ENCODE measurements around the gene MT1E.
A peak's percentile ranks its signal among the peaks of the same experiment; 100 is the strongest.

The MT1E gene

GRCh38 chr16:56591377-56592060 lies 34.1 kb upstream of the MT1E start:
- Histone ChIP-seq H3K27me3 (replicated peaks; ENCODE audit: control insufficient read depth, insufficient read depth, low read length, poor library complexity, severe bottlenecking) (peaks cover 16% of the 10 kb centered on the region), H3K4me1 (ENCODE audit: control insufficient read depth, insufficient read depth, low read length, poor library complexity, severe bottlenecking) (peaks cover 9% of the 10 kb centered on the region), H3K27ac (ENCODE audit: insufficient read depth, low read length, poor library complexity, severe bottlenecking) (no peak overlapping the region), H3K9me3 (ENCODE audit: control insufficient read depth, low read length) (no peaks in the 10 kb centered on the region), H3K36me3 (ENCODE audit: control insufficient read depth, insufficient read depth, low read length) (no peaks in the 10 kb centered on the region), H3K4me3 (ENCODE audit: insufficient read depth, low read depth, low read length, poor library complexity, severe bottlenecking) (no peak overlapping the region)
- no peak for DNase-seq

- H3K4me3 ChIP-seq (ENCODE audit: insufficient read depth, low read depth, low read length, poor library complexity, severe bottlenecking), result no peak overlapping the region
- peaks cover 16% of the 10 kb centered on the region for H3K27me3 ChIP-seq (replicated peaks; ENCODE audit: control insufficient read depth, insufficient read depth, low read length, poor library complexity, severe bottlenecking)
- DNase-seq, result no peak
- no peaks in the 10 kb centered on the region for H3K36me3 ChIP-seq (ENCODE audit: control insufficient read depth, insufficient read depth, low read length)
- peaks cover 9% of the 10 kb centered on the region for H3K4me1 ChIP-seq (ENCODE audit: control insufficient read depth, insufficient read depth, low read length, poor library complexity, severe bottlenecking)
- no peaks in the 10 kb centered on the region for H3K9me3 ChIP-seq (ENCODE audit: control insufficient read depth, low read length)
- no peak overlapping the region for H3K27ac ChIP-seq (ENCODE audit: insufficient read depth, low read length, poor library complexity, severe bottlenecking)
Observed at GRCh38 chr16:56593573-56594291, 31.8 kb upstream of the MT1E start.

- Histone ChIP-seq H3K36me3 (ENCODE audit: control insufficient read depth, insufficient read depth, low read length) (no peaks in the 10 kb centered on the region), H3K27ac (ENCODE audit: insufficient read depth, low read length, poor library complexity, severe bottlenecking) (no peak overlapping the region), H3K4me1 (ENCODE audit: control insufficient read depth, insufficient read depth, low read length, poor library complexity, severe bottlenecking) (peaks cover 9% of the 10 kb centered on the region), H3K4me3 (ENCODE audit: insufficient read depth, low read depth, low read length, poor library complexity, severe bottlenecking) (no peak overlapping the region), H3K9me3 (ENCODE audit: control insufficient read depth, low read length) (no peaks in the 10 kb centered on the region), H3K27me3 (replicated peaks; ENCODE audit: control insufficient read depth, insufficient read depth, low read length, poor library complexity, severe bottlenecking) (peaks cover 16% of the 10 kb centered on the region)
- no peak for DNase-seq
Observed at GRCh38 chr16:56594292-56594619, 31.3 kb upstream of the MT1E start.

DNA sequence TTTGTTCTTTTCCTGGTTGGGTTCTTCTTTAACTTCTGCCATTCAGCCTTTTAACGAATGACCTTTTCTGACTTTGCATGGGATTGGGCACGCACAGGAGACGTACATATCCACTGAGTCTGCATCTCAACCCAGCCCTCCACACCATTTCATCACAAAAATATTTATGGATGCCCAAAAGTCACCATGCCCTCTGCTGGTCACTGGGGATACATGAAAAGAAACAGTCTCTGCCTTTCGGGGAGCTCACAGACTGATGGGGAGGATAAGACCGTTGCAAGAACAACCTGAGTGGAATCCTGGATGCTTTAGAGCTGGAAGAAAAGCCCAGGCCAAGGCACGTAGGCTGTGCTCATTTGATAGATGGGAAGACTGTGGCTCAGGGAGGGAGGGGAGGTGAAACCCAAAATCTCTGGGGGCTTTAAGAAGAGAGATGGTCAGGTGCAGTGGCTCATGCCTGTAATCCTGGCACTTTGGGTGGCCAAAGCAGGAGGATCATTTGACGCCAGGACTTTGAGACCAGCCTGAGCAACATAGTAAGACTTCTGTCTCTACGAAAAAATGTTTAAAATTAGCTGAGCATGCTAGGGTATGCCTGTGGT lies 25.1 kb upstream of the MT1E start:
- Histone ChIP-seq H3K27me3 (replicated peaks; ENCODE audit: control insufficient read depth, insufficient read depth, low read length, poor library complexity, severe bottlenecking) (peaks cover 3% of the 10 kb centered on the region), H3K4me3 (ENCODE audit: insufficient read depth, low read depth, low read length, poor library complexity, severe bottlenecking) (no peak overlapping the region), H3K36me3 (ENCODE audit: control insufficient read depth, insufficient read depth, low read length) (no peaks in the 10 kb centered on the region), H3K4me1 (ENCODE audit: control insufficient read depth, insufficient read depth, low read length, poor library complexity, severe bottlenecking) (no peaks in the 10 kb centered on the region), H3K27ac (ENCODE audit: insufficient read depth, low read length, poor library complexity, severe bottlenecking) (no peak overlapping the region), H3K9me3 (ENCODE audit: control insufficient read depth, low read length) (no peaks in the 10 kb centered on the region)
- no peak for DNase-seq

DNA sequence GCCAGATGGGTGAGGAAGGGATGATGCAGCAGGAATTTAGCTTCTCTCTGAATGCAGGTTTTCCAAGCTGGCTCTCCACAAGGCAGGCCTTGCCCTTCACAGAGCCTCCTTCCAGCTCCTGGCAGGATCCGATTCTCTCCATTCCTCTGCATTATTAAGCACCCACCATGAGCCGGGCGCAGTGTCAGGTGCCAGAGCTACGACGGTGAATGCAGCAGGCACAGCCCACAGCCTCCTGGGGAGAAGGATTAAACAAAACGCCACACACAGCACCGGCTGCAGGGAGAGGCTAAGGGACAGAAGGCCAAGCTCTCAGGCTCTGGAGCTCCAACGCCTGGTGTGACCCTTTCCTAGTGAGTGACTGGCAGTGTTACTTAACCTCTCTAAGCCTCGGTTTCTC lies 24.3 kb upstream of the MT1E start:
- Histone ChIP-seq H3K4me3 (ENCODE audit: insufficient read depth, low read depth, low read length, poor library complexity, severe bottlenecking) (no peak overlapping the region), H3K9me3 (ENCODE audit: control insufficient read depth, low read length) (no peaks in the 10 kb centered on the region), H3K27ac (ENCODE audit: insufficient read depth, low read length, poor library complexity, severe bottlenecking) (no peak overlapping the region), H3K4me1 (ENCODE audit: control insufficient read depth, insufficient read depth, low read length, poor library complexity, severe bottlenecking) (no peaks in the 10 kb centered on the region), H3K27me3 (replicated peaks; ENCODE audit: control insufficient read depth, insufficient read depth, low read length, poor library complexity, severe bottlenecking) (peaks cover 3% of the 10 kb centered on the region), H3K36me3 (ENCODE audit: control insufficient read depth, insufficient read depth, low read length) (no peaks in the 10 kb centered on the region)
- no peak for DNase-seq

DNA sequence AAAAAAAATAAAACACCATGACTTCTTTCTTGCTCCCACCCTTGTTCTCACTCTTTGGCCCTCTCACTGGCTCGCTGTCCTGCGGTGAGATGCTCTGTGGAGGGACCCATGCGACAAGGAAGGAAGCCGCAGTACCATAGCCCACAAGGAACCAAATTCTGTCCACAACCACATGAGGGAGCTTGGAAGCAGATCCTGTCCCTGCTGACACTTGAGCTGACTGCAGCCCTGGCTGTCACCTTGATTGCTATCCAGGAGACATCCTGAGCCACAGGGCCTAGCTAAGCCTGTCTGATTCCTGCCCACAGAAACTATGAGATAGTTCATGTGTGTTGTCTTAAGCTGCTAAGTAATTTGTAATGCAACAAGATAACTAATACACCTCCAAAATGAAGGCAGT lies 22.0 kb upstream of the MT1E start:
- Histone ChIP-seq H3K4me1 (ENCODE audit: control insufficient read depth, insufficient read depth, low read length, poor library complexity, severe bottlenecking) (peaks cover 17% of the 10 kb centered on the region), H3K27me3 (replicated peaks; ENCODE audit: control insufficient read depth, insufficient read depth, low read length, poor library complexity, severe bottlenecking) (peaks cover 3% of the 10 kb centered on the region), H3K9me3 (ENCODE audit: control insufficient read depth, low read length) (no peaks in the 10 kb centered on the region), H3K36me3 (ENCODE audit: control insufficient read depth, insufficient read depth, low read length) (no peaks in the 10 kb centered on the region), H3K4me3 (ENCODE audit: insufficient read depth, low read depth, low read length, poor library complexity, severe bottlenecking) (no peak overlapping the region), H3K27ac (ENCODE audit: insufficient read depth, low read length, poor library complexity, severe bottlenecking) (no peak overlapping the region)
- no peak for DNase-seq

- no peak for DNase-seq
- Histone ChIP-seq H3K27ac (ENCODE audit: insufficient read depth, low read length, poor library complexity, severe bottlenecking) (no peak overlapping the region), H3K9me3 (ENCODE audit: control insufficient read depth, low read length) (no peaks in the 10 kb centered on the region), H3K4me3 (ENCODE audit: insufficient read depth, low read depth, low read length, poor library complexity, severe bottlenecking) (no peak overlapping the region), H3K27me3 (replicated peaks; ENCODE audit: control insufficient read depth, insufficient read depth, low read length, poor library complexity, severe bottlenecking) (peaks cover 3% of the 10 kb centered on the region), H3K36me3 (ENCODE audit: control insufficient read depth, insufficient read depth, low read length) (no peaks in the 10 kb centered on the region), H3K4me1 (ENCODE audit: control insufficient read depth, insufficient read depth, low read length, poor library complexity, severe bottlenecking) (peaks cover 27% of the 10 kb centered on the region)
Observed at GRCh38 chr16:56604966-56605365, 20.6 kb upstream of the MT1E start.

DNA sequence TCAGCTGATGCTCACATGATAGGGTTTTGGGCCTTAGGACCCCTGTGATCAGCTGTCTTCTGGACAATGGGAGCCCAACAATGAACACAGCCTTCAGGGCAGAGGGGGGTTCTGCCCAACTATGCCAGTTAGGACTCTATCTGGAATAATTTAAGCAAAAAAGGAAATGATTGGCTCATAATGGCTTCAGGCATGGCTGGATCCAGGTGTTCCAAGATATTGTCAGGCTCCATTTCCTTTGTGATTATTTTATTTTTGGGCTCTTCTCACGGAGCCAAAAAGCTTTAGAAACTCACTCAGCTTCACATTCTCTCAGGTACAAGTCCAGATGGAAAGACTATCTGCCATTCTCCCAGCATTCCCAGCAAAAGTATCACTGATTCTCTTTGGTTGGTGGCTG lies 20.1 kb upstream of the MT1E start:
- DNase-seq, result no peak
- peaks cover 3% of the 10 kb centered on the region for H3K27me3 ChIP-seq (replicated peaks; ENCODE audit: control insufficient read depth, insufficient read depth, low read length, poor library complexity, severe bottlenecking)
- no peaks in the 10 kb centered on the region for H3K36me3 ChIP-seq (ENCODE audit: control insufficient read depth, insufficient read depth, low read length)
- no peaks in the 10 kb centered on the region for H3K9me3 ChIP-seq (ENCODE audit: control insufficient read depth, low read length)
- no peak overlapping the region for H3K27ac ChIP-seq (ENCODE audit: insufficient read depth, low read length, poor library complexity, severe bottlenecking)
- H3K4me3 ChIP-seq (ENCODE audit: insufficient read depth, low read depth, low read length, poor library complexity, severe bottlenecking), result no peak overlapping the region
- H3K4me1 ChIP-seq (ENCODE audit: control insufficient read depth, insufficient read depth, low read length, poor library complexity, severe bottlenecking), result peaks cover 31% of the 10 kb centered on the region

GRCh38 chr16:56606071-56606475 lies 19.5 kb upstream of the MT1E start:
- Histone ChIP-seq H3K27ac (ENCODE audit: insufficient read depth, low read length, poor library complexity, severe bottlenecking) (no peak overlapping the region), H3K4me3 (ENCODE audit: insufficient read depth, low read depth, low read length, poor library complexity, severe bottlenecking) (no peak overlapping the region), H3K4me1 (ENCODE audit: control insufficient read depth, insufficient read depth, low read length, poor library complexity, severe bottlenecking) (peaks cover 36% of the 10 kb centered on the region), H3K27me3 (replicated peaks; ENCODE audit: control insufficient read depth, insufficient read depth, low read length, poor library complexity, severe bottlenecking) (peaks cover 3% of the 10 kb centered on the region), H3K36me3 (ENCODE audit: control insufficient read depth, insufficient read depth, low read length) (no peaks in the 10 kb centered on the region), H3K9me3 (ENCODE audit: control insufficient read depth, low read length) (no peaks in the 10 kb centered on the region)
- DNase-seq, result no peak

DNA sequence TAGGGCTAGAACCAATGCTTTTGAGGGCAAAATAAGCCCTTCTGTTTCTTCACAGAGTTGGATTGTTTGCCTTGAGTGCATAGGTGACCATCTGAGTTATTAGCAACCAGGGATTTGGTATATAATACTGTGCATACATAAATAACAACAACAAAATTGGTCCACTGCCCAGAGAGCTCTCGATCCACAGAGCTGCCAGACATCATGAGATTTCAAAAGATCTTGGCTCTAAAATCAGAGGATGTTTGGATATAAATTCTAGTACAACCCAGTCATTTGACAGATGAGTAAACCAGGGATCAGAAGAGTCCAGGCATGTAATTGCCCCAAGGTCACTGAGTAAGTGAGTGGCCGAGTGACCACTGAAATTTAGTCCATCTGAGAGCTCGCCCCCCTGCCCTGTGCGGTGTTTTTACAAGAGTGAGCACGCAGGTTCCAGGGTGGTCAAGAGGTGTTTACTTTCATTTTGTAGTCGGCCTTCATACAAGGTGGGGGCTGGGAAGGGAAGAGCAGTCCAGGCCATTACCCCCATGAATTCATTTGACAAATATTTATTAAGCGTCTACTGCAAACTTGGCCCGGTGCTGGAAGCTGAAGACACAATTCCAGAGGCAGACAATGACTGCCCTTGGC lies 19.0 kb upstream of the MT1E start:
- H3K27ac ChIP-seq (ENCODE audit: insufficient read depth, low read length, poor library complexity, severe bottlenecking), result peak overlapping the region; percentile 5
- H3K27me3 ChIP-seq (replicated peaks; ENCODE audit: control insufficient read depth, insufficient read depth, low read length, poor library complexity, severe bottlenecking), result no peaks in the 10 kb centered on the region
- H3K4me3 ChIP-seq (ENCODE audit: insufficient read depth, low read depth, low read length, poor library complexity, severe bottlenecking), result no peak overlapping the region
- H3K4me1 ChIP-seq (ENCODE audit: control insufficient read depth, insufficient read depth, low read length, poor library complexity, severe bottlenecking), result peaks cover 36% of the 10 kb centered on the region
- H3K36me3 ChIP-seq (ENCODE audit: control insufficient read depth, insufficient read depth, low read length), result no peaks in the 10 kb centered on the region
- no peak for DNase-seq
- no peaks in the 10 kb centered on the region for H3K9me3 ChIP-seq (ENCODE audit: control insufficient read depth, low read length)
